Testis (tissue), 2 donors: ENCODE measurements around the gene C16orf78.

Source experiments
- CTCF ChIP-seq, 3 experiments: fragments of 450-650 bp in 2 of 3; fragments of 200-600 bp in 1 of 3; sonication (generic) in 1 of 3; IDR thresholded peaks; one replicate each; pipeline ENCODE4 v1.5.1; 2016 to 2019; ENCODE audit warnings: antibody characterized with exemption in 3 of 3, mild to moderate bottlenecking in 2 of 3, moderate library complexity in 1 of 3
- POLR2A ChIP-seq: fragments of 450-650 bp; IDR thresholded peaks from one replicate; pipeline ENCODE4 v1.6.1; 2017; ENCODE audit warnings: antibody characterized with exemption, mild to moderate bottlenecking, moderate library complexity

- no peak for TF ChIP-seq CTCF (IDR thresholded peaks at IDR 0.05)
- TF ChIP-seq POLR2A, result no peak
Observed at GRCh38 chr16:49353680-49354079, 19.9 kb upstream of the C16orf78 start.
